ENCODE data around the gene VSTM2B. TPM values are rescaled to one million over a fixed set of nuclear protein-coding genes. Genes with fewer than 3 reads are reported as not detected.

Gene VSTM2B
- total and polyA plus RNA-seq, 2 donors from 2014 or later = not detected

GRCh38 chr19:29590278-29590677, 64.5 kb downstream of the VSTM2B start:
- peak in 1 of 5 donors; percentile 20 for DNase-seq
- Histone ChIP-seq H3K9ac (ENCODE audit: low read length in 3 of 3) (no peak overlapping the region), H3K27me3 (ENCODE audit: control insufficient read depth, insufficient read depth, low read length) (peaks cover 2% of the 10 kb centered on the region), H3K27ac (ENCODE audit: low read depth in 2 of 2, low read length in 2 of 2) (no peak overlapping the region), H3K36me3 (ENCODE audit: control insufficient read depth in 2 of 3, insufficient read depth in 3 of 3, low read length in 3 of 3) (no peaks in the 10 kb centered on the region), H3K4me3 (ENCODE audit: low read length in 3 of 3) (no peak overlapping the region), H3K9me3 (ENCODE audit: control insufficient read depth in 2 of 3, insufficient read depth in 1 of 3, low read length in 3 of 3) (no peaks in the 10 kb centered on the region), H3K4me1 (ENCODE audit: control insufficient read depth in 2 of 3, insufficient read depth in 2 of 3, low read depth in 1 of 3, low read length in 3 of 3) (no peaks in the 10 kb centered on the region)
- TF ChIP-seq CTCF (IDR thresholded peaks at IDR 0.05; ENCODE audit: borderline replicate concordance, extremely low read depth, insufficient read depth) = no peak
- intact Hi-C loops (cut with DNase I) = no loop called here
- no peak for FAIRE-seq

- peaks cover 2% of the 10 kb centered on the region for H3K27me3 ChIP-seq (ENCODE audit: control insufficient read depth, insufficient read depth, low read length)
- TF ChIP-seq CTCF (IDR thresholded peaks at IDR 0.05; ENCODE audit: borderline replicate concordance, extremely low read depth, insufficient read depth) = no peak
Measured at GRCh38 chr19:29591670-29592069, 65.9 kb downstream of the VSTM2B start.

GRCh38 chr19:29593869-29594268, 68.1 kb downstream of the VSTM2B start:
- no peak for TF ChIP-seq CTCF (IDR thresholded peaks at IDR 0.05; ENCODE audit: borderline replicate concordance, extremely low read depth, insufficient read depth)
- Histone ChIP-seq H3K4me3 (ENCODE audit: low read length in 3 of 3) (no peak overlapping the region), H3K4me1 (ENCODE audit: control insufficient read depth in 2 of 3, insufficient read depth in 2 of 3, low read depth in 1 of 3, low read length in 3 of 3) (no peaks in the 10 kb centered on the region), H3K9ac (ENCODE audit: low read length in 3 of 3) (no peak overlapping the region), H3K27me3 (ENCODE audit: control insufficient read depth, insufficient read depth, low read length) (peaks cover 2% of the 10 kb centered on the region), H3K9me3 (ENCODE audit: control insufficient read depth in 2 of 3, insufficient read depth in 1 of 3, low read length in 3 of 3) (no peaks in the 10 kb centered on the region), H3K27ac (ENCODE audit: low read depth in 2 of 2, low read length in 2 of 2) (no peak overlapping the region), H3K36me3 (ENCODE audit: control insufficient read depth in 2 of 3, insufficient read depth in 3 of 3, low read length in 3 of 3) (no peaks in the 10 kb centered on the region)
- intact Hi-C loops (cut with DNase I) = no loop called here
- FAIRE-seq (no peak), DNase-seq (peak in 1 of 5 donors; percentile 34)

More at GRCh38 chr19:29591670-29592069, 65.9 kb downstream of the VSTM2B start:
- no peak overlapping the region for H3K27ac ChIP-seq (ENCODE audit: low read depth in 2 of 2, low read length in 2 of 2)
- H3K36me3 ChIP-seq (ENCODE audit: control insufficient read depth in 2 of 3, insufficient read depth in 3 of 3, low read length in 3 of 3) = no peaks in the 10 kb centered on the region
- no peaks in the 10 kb centered on the region for H3K4me1 ChIP-seq (ENCODE audit: control insufficient read depth in 2 of 3, insufficient read depth in 2 of 3, low read depth in 1 of 3, low read length in 3 of 3)
- H3K9ac ChIP-seq (ENCODE audit: low read length in 3 of 3) = no peak overlapping the region
- DNase-seq (peak in 1 of 5 donors; percentile 10), FAIRE-seq (no peak)
- no peaks in the 10 kb centered on the region for H3K9me3 ChIP-seq (ENCODE audit: control insufficient read depth in 2 of 3, insufficient read depth in 1 of 3, low read length in 3 of 3)
- H3K4me3 ChIP-seq (ENCODE audit: low read length in 3 of 3) = no peak overlapping the region
- intact Hi-C loops (cut with DNase I) = no loop called here
